Smooth muscle cell of trachea (primary cell): ENCODE measurements around the gene NODAL. TPM values are rescaled to one million over a fixed set of nuclear protein-coding genes. Genes with fewer than 3 reads are reported as not detected.

Source experiments
- total RNA-seq: library from RNA; depleted of rRNA; stranded (reverse); fragments of >200 nt; gene quantifications from 2 replicates; pipeline ENCODE4 v1.2.1, GENCODE V29; 2014

Gene NODAL
- not detected in 2 replicates for total RNA-seq

DNA sequence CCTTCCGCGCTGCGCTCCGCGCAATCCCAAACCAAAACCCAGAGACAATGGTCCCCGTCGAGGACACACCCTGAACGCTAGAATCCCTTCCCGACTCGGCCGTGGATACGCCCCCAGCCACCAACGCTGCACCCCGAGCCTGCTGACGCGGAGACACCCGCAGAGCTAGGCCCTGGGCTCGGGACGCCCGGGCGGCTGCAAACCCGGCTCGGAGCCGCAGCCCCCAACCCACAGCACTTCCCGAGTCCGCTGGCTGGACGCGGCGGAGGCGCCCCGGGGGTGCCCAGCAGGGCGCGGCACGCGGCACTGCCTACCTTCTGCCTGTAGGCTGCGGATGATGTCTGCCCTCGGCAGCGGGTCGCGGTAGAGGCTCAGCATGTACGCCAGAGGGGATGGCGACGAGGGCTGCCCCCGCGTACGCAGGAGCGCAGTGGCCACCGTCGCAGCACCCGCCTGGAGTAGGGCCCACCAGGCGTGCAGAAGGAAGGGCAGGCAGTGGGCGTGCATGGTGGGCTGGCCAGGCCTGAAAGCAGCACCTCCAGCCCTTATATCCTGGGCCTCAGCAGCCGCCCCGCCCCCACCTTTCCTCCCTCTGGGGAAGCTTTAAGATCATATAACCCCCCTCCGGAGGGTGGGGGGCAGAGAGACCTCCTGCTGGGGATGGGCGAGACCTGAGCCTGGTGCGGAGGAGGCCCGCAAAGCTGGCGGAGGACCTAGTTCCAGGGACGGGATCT lies at the start of gene NODAL:
TSS of gene NODAL (minus strand) at position 521 of the 734 bp plus-strand sequence. CDS start at position 507, 14 bp downstream.

GRCh38 chr10:70478191-70479164 lies 37.0 kb upstream of the NODAL start, which contains the start of gene PALD1:
PALD1 (plus strand) TSS chr10:70478767; CDS start chr10:70525952, 47,185 bp downstream.

DNA sequence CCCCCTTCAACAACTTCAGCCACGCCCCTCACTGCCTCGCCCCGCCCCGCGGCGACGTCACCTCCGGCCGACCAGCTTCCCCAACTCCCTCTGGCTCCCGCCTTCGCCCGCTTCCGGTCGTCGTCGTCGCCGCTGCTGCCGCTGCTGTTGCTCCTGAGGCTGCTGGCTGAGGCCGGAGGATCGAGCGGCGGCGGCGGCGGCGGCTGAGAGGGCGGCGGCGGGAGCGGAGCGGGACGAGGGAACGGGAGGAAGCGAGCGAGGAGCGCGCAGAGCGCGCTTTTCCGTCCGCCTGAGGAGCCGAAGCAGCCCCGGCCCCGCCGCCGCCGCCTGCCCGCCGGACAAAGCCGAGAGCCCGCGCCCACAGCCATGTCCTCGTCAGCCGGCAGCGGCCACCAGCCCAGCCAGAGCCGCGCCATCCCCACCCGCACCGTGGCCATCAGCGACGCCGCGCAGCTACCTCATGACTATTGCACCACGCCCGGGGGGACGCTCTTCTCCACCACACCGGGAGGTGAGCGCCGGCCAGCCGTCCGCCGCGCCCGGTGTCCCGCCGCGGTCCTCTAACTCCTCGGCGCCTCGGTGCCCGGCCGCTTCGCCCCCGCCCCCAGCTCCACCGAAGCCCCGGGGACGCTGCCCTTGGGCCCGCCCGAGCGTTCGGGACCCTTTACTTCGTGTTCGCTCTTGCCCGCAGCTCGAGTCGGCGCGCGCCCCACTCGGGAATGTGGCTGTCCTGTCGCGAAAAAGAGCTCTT lies 37.3 kb downstream of the NODAL start, which contains the start of gene EIF4EBP2:
TSS of gene EIF4EBP2 (plus strand) at position 110 of the 751 bp plus-strand sequence. CDS start at position 367, 257 bp downstream.

Other genes starting within 250 kb of the NODAL start
- 248 and 281 TPM in 2 replicates for gene PPA1, start 208.3 kb downstream of the NODAL start, total RNA-seq
- under 0.01 TPM in 1 of 2 replicates, not detected in the other for gene NPFFR1, start 157.7 kb downstream of the NODAL start, total RNA-seq
- 11.6 and 14.9 TPM in 2 replicates for gene LRRC20, start 59.1 kb downstream of the NODAL start, total RNA-seq
- 31.6 and 34.2 TPM in 2 replicates for gene EIF4EBP2, start 37.5 kb downstream of the NODAL start, total RNA-seq
- 0.66 and 0.73 TPM in 2 replicates for gene PALD1, start 37.1 kb upstream of the NODAL start, total RNA-seq
- gene PRF1, start 161.1 kb upstream of the NODAL start, total RNA-seq, result not detected in 2 replicates
- 14.8 and 29.4 TPM in 2 replicates for gene ADAMTS14, start 230.8 kb upstream of the NODAL start, total RNA-seq